Activated CD8-positive, alpha-beta memory T cell treated with anti-CD3 and anti-CD28 coated beads, Interleukin-2, amount 50 U/mL, for 4 hours (primary cell): Measurements from ENCODE around the gene PIGN.

ENCODE experiments used
- DNase-seq: peaks from one replicate; pipeline ENCODE4 v3.0.0-alpha.2; 2020

The PIGN gene

DNA sequence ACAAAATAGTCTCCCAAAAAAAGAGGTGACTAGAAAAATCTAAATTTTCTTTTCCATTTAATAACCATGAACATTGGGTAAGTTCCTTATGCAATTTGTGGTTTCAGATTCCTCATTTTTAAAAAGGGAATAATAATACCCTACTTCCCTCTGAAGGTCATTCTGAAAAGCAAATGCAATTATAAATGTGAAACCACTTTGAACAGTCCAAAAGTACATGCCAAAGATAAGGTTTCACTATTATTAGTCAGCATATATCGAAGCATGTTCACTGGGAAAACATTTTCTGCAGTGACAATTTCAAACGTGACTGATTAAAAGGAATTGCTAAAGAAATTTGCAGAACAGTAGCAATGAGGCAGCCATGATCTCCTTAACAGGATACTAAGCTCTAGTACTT, 193.9 kb downstream of the PIGN start:
- DNase-seq = no peak

DNA sequence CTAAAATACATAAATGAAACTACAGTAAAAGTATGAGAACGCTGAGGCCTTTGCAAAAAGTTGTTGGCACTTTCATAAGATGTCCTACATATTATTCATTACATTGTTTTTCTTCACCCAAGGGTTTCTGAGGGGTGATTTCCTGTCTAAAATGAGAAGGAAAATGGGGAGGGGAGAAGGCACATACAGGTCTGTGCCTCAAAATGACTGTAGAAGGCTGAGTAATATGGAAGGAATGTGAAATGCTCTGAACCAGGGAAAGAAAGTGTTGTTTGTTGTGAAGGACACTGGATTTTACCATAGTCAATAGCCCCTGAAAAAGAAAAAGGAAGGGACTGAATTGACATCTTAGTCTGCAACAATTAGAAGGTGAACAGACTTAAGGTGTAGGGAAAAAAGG, 194.6 kb downstream of the PIGN start:
- DNase-seq = no peak

DNA sequence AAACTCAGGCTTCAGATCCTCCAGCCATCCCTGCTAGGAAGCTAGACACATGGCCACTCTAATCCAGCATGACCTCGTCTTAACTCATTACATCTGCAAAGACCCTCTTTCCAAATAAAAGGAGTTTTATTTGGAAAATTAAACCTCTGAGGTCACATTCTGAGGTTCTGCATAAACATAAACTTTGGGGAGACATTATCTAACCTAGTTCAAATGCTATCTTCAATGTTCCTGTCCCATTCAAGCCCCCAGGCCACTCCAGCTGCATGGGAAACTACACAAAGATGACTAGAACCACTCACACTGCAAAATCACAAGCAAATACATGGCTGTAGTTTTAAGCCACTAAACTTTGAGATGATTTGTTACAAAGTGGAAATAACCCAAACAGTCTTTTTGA, 195.0 kb downstream of the PIGN start:
- DNase-seq = no peak

GRCh38 chr18:61991201-61991600, 195.7 kb downstream of the PIGN start:
- no peak for DNase-seq
